ENCODE measurements around the gene MIPEP.

- TF ChIP-seq, protein P1, sequence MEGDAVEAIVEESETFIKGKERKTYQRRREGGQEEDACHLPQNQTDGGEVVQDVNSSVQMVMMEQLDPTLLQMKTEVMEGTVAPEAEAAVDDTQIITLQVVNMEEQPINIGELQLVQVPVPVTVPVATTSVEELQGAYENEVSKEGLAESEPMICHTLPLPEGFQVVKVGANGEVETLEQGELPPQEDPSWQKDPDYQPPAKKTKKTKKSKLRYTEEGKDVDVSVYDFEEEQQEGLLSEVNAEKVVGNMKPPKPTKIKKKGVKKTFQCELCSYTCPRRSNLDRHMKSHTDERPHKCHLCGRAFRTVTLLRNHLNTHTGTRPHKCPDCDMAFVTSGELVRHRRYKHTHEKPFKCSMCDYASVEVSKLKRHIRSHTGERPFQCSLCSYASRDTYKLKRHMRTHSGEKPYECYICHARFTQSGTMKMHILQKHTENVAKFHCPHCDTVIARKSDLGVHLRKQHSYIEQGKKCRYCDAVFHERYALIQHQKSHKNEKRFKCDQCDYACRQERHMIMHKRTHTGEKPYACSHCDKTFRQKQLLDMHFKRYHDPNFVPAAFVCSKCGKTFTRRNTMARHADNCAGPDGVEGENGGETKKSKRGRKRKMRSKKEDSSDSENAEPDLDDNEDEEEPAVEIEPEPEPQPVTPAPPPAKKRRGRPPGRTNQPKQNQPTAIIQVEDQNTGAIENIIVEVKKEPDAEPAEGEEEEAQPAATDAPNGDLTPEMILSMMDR (IDR thresholded peaks at IDR 0.05): no peak
- no peak for TF ChIP-seq POLR2AphosphoS5 (IDR thresholded peaks at IDR 0.05)
These were observed 198.5 kb downstream of the MIPEP start for GRCh38 chr13:23690668-23691067.

Measured in prostate gland (tissue), 2 donors.